Tibial nerve (tissue), 3 donors: Measurements from ENCODE around the gene GLRX5.

Experiments used
- POLR2A ChIP-seq, 2 donors: fragments of 450-650 bp; IDR thresholded peaks; one replicate each; pipeline ENCODE4 v1.6.1; 2017; ENCODE audit warnings: antibody characterized with exemption in 2 of 2, mild to moderate bottlenecking in 2 of 2, moderate library complexity in 2 of 2
- TF ChIP-seq, protein P1 (sequence below), 5 experiments: fragments of 200-600 bp in 3 of 5; fragments of 450-650 bp in 2 of 5; sonication (generic) in 3 of 5; IDR thresholded peaks; one replicate each; pipeline ENCODE4 v1.5.1; 2016 to 2019; ENCODE audit warnings: antibody characterized with exemption in 5 of 5, mild to moderate bottlenecking in 3 of 5, moderate library complexity in 2 of 5

DNA sequence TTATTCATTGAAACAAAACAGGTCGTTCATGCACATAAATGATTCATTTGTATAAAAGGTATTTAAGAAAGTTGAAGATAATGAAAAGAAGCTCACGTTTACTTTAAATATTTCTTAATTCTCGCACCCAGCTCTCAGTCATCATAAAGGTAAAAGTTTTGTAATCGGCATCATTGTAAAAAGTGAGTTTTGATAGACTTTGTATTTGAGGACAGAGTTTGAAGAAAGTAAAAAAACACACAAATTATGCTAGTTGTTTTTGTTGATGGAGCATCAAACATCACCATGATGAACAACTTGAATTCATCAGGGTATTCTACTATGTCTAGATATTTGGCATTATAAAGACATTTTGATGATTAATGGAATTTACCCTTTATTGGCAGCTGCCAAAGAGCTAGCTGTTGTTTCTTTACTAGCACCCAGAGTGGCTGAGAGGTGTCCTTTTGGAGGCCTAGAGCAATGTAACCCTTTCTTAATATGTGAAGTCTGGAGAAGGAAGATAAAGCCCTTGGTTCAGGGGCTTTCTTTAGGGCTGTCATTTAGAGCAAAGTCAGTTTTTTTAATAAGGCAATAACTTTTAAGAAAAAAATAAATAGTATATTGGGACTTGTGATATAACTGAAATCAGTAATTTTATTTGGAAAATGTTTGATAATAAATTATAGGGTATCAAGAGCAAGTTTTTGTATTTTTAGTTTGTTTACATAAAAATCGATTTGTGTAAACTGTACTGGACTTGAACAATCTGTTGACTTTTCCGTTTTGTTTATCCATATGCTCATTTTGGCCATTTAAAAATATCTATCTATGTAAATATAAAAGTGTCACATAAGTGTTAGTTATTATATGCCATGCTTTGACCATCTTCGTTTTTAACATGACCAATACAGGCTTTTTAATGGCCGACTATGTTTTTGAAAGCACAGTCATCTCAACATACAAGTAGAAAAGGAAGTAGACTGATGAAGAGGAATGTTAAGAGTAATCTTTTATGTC lies 7.4 kb downstream of the GLRX5 start:
- TF ChIP-seq, protein P1, sequence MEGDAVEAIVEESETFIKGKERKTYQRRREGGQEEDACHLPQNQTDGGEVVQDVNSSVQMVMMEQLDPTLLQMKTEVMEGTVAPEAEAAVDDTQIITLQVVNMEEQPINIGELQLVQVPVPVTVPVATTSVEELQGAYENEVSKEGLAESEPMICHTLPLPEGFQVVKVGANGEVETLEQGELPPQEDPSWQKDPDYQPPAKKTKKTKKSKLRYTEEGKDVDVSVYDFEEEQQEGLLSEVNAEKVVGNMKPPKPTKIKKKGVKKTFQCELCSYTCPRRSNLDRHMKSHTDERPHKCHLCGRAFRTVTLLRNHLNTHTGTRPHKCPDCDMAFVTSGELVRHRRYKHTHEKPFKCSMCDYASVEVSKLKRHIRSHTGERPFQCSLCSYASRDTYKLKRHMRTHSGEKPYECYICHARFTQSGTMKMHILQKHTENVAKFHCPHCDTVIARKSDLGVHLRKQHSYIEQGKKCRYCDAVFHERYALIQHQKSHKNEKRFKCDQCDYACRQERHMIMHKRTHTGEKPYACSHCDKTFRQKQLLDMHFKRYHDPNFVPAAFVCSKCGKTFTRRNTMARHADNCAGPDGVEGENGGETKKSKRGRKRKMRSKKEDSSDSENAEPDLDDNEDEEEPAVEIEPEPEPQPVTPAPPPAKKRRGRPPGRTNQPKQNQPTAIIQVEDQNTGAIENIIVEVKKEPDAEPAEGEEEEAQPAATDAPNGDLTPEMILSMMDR (IDR thresholded peaks at IDR 0.05): no peak
- TF ChIP-seq POLR2A (IDR thresholded peaks at IDR 0.05): no peak
